Uterus (tissue), 2 donors: ENCODE results near the gene CCDC171.

Experiments
- POLR2A ChIP-seq, 2 donors: fragments of 450-650 bp; IDR thresholded peaks; one replicate each; pipeline ENCODE4 v1.6.1; 2016; ENCODE audit warnings: antibody characterized with exemption in 2 of 2, mild to moderate bottlenecking in 1 of 2, moderate library complexity in 1 of 2
- TF ChIP-seq, protein P1 (sequence below), 4 experiments: fragments of 200-600 bp in 2 of 4; fragments of 450-650 bp in 2 of 4; sonication (generic) in 2 of 4; IDR thresholded peaks; one replicate each; pipeline ENCODE4 v1.5.1; 2016 to 2019; ENCODE audit warnings: antibody characterized with exemption in 4 of 4, mild to moderate bottlenecking in 2 of 4, moderate library complexity in 1 of 4

- TF ChIP-seq, protein P1, sequence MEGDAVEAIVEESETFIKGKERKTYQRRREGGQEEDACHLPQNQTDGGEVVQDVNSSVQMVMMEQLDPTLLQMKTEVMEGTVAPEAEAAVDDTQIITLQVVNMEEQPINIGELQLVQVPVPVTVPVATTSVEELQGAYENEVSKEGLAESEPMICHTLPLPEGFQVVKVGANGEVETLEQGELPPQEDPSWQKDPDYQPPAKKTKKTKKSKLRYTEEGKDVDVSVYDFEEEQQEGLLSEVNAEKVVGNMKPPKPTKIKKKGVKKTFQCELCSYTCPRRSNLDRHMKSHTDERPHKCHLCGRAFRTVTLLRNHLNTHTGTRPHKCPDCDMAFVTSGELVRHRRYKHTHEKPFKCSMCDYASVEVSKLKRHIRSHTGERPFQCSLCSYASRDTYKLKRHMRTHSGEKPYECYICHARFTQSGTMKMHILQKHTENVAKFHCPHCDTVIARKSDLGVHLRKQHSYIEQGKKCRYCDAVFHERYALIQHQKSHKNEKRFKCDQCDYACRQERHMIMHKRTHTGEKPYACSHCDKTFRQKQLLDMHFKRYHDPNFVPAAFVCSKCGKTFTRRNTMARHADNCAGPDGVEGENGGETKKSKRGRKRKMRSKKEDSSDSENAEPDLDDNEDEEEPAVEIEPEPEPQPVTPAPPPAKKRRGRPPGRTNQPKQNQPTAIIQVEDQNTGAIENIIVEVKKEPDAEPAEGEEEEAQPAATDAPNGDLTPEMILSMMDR (IDR thresholded peaks at IDR 0.05), result no peak
- TF ChIP-seq POLR2A (IDR thresholded peaks at IDR 0.05), result no peak
Measured at GRCh38 chr9:15724016-15724415, 171.2 kb downstream of the CCDC171 start.
